ENCODE measurements around the gene MACO1.

The MACO1 gene

DNA sequence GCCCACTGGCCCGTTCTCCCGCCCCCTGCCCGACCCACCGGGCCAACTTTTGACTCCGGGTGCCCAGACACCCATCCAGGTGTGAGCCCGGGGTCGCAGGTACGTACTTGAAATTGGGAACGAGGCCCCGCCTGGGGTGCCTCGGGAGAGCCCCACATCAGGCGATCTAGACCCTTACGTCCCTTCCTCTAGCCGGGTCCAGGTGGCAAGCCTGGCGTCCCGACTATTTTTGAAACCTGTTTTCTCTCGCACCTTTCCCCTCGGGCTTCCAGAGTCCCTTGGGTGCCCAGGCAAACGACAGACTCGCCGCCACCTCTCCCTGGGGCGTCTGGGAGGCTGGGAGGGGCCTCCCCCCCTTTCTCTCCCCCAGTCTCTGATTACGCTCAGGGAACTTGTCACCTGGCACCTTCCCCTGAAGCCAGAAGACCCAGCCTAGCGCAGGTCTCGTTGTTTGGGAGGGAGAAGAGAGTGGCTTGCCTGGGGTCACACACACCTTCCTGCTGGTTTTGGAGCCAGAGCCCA lies 113.6 kb downstream of the MACO1 start:
- intact Hi-C loops (cut with DNase I), result loop anchor here (2.0 kb wide), 1 partner anchor 24 kb away; no protein-coding TSS in a partner anchor
- DNase-seq, result no peak

DNA sequence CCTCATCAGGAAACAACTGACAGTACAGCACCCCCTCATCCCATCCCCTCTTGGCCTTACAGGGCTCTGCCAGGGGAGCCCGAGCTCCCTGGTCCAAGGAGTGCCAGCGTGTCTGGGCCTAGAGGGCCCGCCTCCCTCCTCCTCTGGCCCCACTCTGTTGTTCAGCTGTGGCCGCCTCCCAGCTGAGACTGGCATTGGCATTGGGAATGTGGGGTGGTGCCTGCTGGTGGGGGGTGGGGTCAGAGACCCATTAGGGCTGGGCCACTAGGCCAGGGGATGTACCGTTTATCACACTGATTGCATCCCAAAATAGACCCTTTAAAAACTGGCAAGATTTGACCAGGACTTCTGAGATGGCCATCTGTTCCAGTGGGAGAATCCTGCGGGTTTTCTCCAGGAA lies 114.1 kb downstream of the MACO1 start:
- peak; percentile 52 to 88 (median 74) for DNase-seq
- intact Hi-C loops (cut with DNase I), result loop anchor here (2.0 kb wide), 1 partner anchor 24 kb away; no protein-coding TSS in a partner anchor

DNA sequence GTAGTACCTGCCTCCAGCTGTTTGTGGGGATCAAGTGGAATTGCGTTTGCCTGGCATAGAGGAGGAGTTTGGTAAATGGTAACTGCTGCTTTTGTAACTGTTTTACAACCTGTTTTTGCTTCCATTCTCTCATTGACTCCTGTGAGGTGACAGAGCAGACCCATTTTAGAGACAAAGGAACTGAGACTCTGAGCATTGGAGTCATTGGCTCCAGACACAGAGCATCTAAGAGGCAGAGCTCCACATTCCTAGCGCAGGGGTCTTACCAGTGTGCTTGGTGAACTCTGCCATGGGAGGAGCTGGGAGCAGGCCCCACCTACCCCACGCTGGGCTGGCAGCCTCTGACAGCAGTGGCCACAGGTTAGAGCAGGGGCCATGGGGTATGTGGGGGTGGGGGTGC lies 115.1 kb downstream of the MACO1 start:
- intact Hi-C loops (cut with DNase I), result loop anchor here (2.0 kb wide), 1 partner anchor 23 kb away; no protein-coding TSS in a partner anchor
- DNase-seq, result no peak

DNA sequence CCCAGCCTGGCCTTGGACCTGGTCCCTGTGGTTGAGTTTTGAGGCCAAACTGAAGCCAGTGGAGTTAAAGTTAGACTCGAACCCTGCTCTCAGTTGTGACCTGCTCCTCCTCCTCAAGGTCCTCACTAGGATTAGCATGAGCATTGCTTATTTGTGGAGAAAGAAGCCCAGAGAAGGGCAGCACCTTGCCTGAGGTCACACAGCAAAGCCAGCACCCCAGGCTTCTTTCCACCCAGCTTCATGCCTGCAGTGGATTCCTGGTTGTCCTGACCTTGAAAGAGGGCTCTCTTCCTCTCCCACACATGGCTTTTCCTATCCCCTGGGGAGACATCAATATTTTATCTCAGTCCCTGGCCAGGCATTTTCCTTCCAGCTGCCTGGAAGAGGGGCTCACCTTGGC lies 115.5 kb downstream of the MACO1 start:
- intact Hi-C loops (cut with DNase I), result no loop called here
- no peak for DNase-seq

DNA sequence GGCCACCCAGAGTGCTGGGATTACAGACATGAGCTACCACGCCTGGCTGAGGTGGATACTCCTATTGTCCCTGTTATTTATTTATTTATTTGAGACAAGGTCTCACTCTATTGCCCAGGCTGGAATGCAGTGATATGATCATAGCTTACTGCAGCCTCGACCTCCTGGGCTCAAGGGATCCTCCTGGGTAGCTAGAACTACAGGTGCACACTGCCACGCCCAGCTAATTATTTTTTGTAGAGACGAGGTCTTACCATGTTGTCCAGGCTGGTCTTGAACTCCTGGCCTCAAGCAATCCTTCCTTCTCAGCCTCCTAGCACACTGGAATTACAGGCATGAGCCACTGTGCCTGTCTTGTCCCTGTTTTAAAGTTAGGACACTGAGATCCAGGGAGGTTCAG lies 117.9 kb downstream of the MACO1 start:
- DNase-seq, result no peak
- intact Hi-C loops (cut with DNase I), result no loop called here

DNA sequence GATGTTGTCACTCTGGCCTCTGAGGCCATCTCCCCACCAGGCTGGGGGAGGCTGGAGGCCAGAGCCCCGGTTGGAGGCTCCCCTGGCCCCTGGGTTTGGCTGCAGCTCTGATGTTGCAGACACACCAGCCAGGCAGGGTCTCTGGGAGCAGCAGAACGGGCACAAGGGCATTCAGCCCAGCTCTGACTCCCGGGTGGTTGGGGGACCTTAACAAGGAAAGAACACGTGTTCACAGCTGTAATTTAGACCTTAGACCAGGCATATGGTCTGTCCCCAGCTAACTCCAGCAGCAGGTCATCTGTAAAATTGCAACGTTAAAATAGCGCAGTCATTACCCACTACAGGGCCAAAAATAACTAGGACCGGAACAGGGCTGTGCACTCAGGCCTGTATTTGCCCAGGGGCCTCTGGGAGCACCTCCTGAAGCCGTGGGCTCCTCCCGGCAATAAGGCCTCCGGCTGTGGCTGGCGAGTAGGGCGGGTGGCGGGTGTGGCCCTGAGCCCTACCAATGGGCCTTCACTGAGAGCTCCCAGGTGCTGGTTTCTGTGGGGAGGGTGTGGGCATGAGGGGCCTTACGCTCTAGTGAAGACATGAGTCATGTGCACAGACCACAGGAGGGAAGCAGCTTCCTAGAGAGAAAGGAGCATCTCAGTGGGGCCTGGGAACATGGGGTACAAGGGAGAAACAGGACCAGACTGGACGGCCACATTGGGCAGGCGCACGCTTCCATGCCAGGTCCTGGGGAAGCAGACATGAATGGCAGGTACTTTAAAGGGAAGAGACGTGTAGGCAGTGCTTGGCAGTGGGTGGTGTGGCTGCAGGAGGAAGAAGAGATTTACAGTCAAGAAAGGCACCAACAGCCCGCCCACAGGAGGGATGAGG lies 118.8 kb downstream of the MACO1 start:
- DNase-seq, result peak in 2 of 42 donors; percentile 34 to 42
- intact Hi-C loops (cut with DNase I), result no loop called here
